ENCODE measurements around the gene TMEM114.

TMEM114 gene

GRCh38 chr16:8590811-8591210 is 500 bp upstream of the TMEM114 start:
- H3K4me3 ChIP-seq (ENCODE audit: low read length), result no peak overlapping the region
- TF ChIP-seq ZNF274 (IDR thresholded peaks at IDR 0.05; ENCODE audit: low read depth, low read length), result no peak

- no peak overlapping the region for H3K4me3 ChIP-seq (ENCODE audit: low read length)
Measured at GRCh38 chr16:8589057-8589899, 1.0 kb downstream of the TMEM114 start.

DNA sequence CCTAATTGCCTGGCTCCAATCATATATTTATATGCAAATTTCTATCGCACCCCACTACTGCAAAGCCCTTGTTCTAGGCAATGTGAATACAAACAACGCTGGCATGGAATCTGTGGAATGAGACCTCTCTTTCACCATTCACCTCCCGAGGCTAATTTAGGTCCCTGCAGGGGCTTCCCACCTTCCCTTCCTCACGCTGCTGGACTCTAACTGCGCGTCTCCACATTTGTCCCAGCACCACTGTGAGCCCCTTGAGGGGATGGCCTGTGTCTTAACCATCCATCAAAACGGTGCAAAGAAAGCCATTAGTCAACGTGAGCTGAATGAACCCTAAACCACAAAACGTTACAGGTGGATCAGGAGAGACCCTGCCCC is 1.6 kb downstream of the TMEM114 start:
- no peak for TF ChIP-seq ZNF274 (IDR thresholded peaks at IDR 0.05; ENCODE audit: low read depth, low read length)
- no peak overlapping the region for H3K4me3 ChIP-seq (ENCODE audit: low read length)

More at GRCh38 chr16:8589057-8589899, 1.0 kb downstream of the TMEM114 start:
- TF ChIP-seq ZNF274 (IDR thresholded peaks at IDR 0.05; ENCODE audit: low read depth, low read length), result no peak

DNA sequence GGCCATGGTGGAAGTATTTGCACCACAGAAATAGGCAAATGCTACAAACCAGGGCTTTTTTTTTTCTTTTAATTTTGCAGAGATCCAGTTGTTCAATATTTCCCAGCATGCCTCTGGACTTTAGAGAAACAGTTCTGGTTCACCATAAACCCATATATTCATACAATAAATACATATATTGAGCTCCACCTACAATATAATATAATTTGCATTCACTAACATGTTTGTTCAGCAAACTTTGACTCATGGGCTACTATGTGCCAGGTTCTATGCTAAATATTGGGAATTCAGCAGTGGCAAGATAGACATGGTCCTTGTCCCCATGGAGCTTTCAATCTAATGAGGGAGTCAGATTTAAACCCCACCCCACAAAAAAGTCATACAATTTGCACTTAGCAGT is 3.2 kb downstream of the TMEM114 start:
- TF ChIP-seq ZNF274 (IDR thresholded peaks at IDR 0.05; ENCODE audit: low read depth, low read length), result no peak
- H3K4me3 ChIP-seq (ENCODE audit: low read length), result no peak overlapping the region

- no peak for TF ChIP-seq ZNF274 (IDR thresholded peaks at IDR 0.05; ENCODE audit: low read depth, low read length)
- H3K4me3 ChIP-seq (ENCODE audit: low read length), result no peak overlapping the region
Measured at GRCh38 chr16:8585857-8586256, 4.5 kb downstream of the TMEM114 start.

DNA sequence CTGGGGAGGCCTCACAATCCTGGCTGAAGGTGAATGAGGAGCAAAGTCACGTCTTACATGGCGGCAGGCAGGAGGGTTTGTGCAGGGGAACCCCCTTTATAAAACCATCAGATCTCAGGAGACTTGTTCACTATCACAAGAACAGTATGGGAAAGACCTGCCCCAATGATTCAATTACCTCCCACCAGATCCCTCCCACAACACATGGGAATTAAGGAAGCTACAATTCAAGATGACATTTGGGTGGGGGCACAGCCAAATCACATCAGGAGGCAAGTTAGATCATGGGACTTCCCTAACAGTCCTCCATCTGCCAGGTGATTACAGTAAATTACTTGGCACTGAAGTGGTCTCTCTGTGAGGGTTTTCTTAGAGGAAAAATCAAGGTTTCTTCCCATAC is 5.3 kb downstream of the TMEM114 start:
- no peak for TF ChIP-seq ZNF274 (IDR thresholded peaks at IDR 0.05; ENCODE audit: low read depth, low read length)
- no peak overlapping the region for H3K4me3 ChIP-seq (ENCODE audit: low read length)

GRCh38 chr16:8583732-8584131 is 6.6 kb downstream of the TMEM114 start:
- no peak for TF ChIP-seq ZNF274 (IDR thresholded peaks at IDR 0.05; ENCODE audit: low read depth, low read length)
- no peak overlapping the region for H3K4me3 ChIP-seq (ENCODE audit: low read length)

GRCh38 chr16:8583199-8583598 is 7.1 kb downstream of the TMEM114 start:
- no peak overlapping the region for H3K4me3 ChIP-seq (ENCODE audit: low read length)
- no peak for TF ChIP-seq ZNF274 (IDR thresholded peaks at IDR 0.05; ENCODE audit: low read depth, low read length)

DNA sequence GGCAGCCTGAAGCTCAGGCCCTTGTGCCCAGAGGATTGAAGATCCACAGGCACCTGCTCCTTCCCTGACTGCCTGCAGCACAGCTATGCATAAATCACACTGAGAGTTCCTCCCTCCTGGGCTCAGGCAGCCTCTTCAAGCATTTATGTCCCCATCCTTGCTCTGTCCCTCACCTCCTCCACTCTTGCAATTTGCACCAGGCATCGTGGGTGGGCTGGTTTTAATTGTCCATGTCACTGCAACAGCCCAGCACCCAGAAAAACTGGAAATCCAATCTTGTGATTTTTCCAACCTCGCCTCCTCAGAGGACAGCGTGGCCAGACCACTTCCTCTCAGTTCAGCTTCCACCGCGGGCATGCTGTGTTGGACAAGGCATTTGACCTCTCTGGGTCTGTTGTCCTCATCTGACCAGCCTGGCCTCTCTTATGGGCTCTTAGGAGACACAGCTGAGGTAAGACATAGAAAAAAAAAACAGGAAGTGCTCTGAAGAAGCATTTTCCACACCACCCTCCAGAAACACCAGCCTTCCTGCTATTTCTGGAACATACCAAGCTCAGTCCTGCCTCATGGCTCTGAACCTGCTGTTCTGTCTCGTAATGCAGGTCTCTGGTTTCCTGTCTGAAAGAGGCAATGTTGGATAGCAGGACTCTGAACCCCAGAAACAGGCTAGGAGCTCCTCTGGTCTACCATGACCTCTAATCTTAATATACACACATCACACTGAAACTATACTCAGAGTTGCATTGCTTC is 8.3 kb downstream of the TMEM114 start:
- TF ChIP-seq ZNF274 (IDR thresholded peaks at IDR 0.05; ENCODE audit: low read depth, low read length), result no peak
- no peak overlapping the region for H3K4me3 ChIP-seq (ENCODE audit: low read length)

GRCh38 chr16:8579559-8579958 is 10.8 kb downstream of the TMEM114 start:
- TF ChIP-seq ZNF274 (IDR thresholded peaks at IDR 0.05; ENCODE audit: low read depth, low read length), result no peak
- no peak overlapping the region for H3K4me3 ChIP-seq (ENCODE audit: low read length)

DNA sequence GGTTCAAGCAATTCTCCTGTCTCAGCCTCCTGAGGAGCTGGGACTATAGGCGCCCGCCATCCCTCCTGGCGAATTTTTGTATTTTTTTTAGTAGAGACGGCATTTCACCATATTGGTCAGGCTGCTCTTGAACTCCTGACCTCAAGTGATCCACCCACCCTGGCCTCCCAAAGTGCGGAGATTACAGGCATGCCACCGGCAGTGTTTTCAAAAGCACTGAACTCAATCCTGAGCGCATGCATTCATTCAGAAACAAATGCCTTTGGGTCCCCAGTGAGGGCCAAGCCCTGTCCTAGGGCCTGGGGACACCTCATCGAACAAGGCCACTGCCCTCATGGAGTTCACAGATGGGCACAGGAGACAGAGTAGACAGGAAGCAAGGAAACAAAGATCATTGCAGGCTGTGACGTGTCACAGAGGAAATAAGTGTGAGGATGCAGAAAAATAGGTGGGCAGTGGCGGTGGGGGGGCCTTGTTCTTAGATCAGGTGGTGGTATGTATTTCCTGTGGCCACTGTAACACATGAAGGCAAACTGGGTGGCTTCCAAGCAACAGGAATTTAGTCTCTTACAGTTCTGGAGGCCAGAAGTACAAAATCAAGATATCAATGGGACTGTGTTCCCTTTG is 12.5 kb downstream of the TMEM114 start:
- no peak for TF ChIP-seq ZNF274 (IDR thresholded peaks at IDR 0.05; ENCODE audit: low read depth, low read length)
- no peak overlapping the region for H3K4me3 ChIP-seq (ENCODE audit: low read length)

GRCh38 chr16:8576141-8577004 is 13.9 kb downstream of the TMEM114 start:
- TF ChIP-seq ZNF274 (IDR thresholded peaks at IDR 0.05; ENCODE audit: low read depth, low read length), result no peak
- H3K4me3 ChIP-seq (ENCODE audit: low read length), result no peak overlapping the region

DNA sequence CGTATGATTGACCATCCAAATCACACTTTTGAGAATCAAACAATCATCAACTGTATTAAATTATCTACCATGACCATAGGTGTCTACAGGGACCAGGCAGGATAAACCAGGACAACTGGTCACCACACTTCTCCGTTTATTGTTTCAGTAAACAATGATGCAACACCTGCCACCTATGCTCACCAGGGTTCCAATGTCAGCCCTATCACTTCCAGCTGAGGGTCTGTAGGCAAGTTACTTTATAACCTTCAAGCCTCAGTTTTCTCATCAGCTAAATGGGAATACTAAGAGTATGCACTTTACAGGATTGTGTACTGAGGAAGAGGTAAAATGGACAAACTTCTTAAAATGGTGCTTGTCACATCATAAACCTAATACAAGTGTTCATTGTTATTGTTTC is 14.9 kb downstream of the TMEM114 start:
- no peak overlapping the region for H3K4me3 ChIP-seq (ENCODE audit: low read length)
- no peak for TF ChIP-seq ZNF274 (IDR thresholded peaks at IDR 0.05; ENCODE audit: low read depth, low read length)
